Neural cell (in vitro differentiated cells): ENCODE measurements around the gene EVPL.

ENCODE experiments used
- EZH2 ChIP-seq: fragments of 200-600, 300-800 bp; shearing (Covaris generic), sonication (generic); IDR thresholded peaks from 2 replicates; pipeline ENCODE4 v1.6.1; 2014; ENCODE audit warnings: antibody characterized with exemption, low read length, borderline replicate concordance, mild to moderate bottlenecking; ENCODE audit not compliant: insufficient read depth, poor library complexity, severe bottlenecking
- RAD21 ChIP-seq: fragments of 450-650 bp; conservative IDR thresholded peaks from 2 replicates; pipeline ENCODE4 v1.6.1; 2014; ENCODE audit warnings: antibody characterized with exemption, mild to moderate bottlenecking, moderate library complexity
- TF ChIP-seq, protein P1 (sequence below): fragments of 450-650 bp; IDR thresholded peaks from 2 replicates; pipeline ENCODE4 v1.5.1; 2014; ENCODE audit warnings: antibody characterized with exemption, mild to moderate bottlenecking, moderate library complexity; ENCODE audit not compliant: poor library complexity, severe bottlenecking
- TF ChIP-seq, protein P2 (sequence below): IDR thresholded peaks from 2 replicates; pipeline ENCODE4 v1.6.1; 2012; ENCODE audit warnings: borderline replicate concordance

DNA sequence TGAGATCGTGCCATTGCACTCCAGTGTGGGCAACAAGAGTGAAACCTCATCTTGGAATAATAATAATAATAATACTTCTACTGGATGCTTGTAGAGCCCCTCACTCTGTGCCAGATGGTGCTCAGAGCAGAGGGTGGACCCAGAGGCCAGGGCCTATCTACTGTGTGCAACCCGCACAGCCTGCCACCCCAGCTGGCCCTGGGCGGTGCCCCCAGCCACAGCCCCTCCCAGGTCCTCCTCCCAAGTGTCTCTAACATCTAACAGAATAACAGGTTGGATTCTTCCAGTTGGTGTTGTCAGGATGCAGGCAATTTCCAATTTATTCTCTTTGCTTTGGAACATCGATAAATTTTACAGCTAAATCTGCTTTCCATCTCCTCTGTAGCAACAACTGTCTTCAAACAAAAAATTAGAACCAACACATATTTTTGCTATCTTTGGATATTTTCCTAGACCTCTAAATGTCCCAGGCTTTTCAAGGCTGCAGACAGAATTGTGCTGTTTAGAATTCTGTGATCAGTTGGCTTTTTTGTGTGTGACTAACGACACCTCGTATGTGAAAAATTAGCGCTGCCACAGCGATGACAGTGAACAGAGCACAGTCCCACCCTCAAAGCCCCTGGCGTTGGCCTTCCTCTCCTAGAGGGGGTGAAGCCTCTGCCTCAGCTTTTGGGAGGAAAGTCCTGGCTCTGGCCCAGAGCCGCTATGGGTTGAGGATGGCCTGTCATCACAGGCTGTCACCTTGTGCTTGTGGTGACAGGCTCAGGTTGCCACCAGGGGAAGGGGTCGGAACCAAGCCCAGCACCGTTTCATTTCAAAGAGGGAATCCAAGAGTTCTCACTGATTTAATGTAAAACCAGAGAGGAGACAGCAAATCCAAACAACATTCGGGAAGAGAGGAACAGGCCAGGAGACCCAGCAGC lies 7.6 kb upstream of the EVPL start:
- TF ChIP-seq, protein P1, sequence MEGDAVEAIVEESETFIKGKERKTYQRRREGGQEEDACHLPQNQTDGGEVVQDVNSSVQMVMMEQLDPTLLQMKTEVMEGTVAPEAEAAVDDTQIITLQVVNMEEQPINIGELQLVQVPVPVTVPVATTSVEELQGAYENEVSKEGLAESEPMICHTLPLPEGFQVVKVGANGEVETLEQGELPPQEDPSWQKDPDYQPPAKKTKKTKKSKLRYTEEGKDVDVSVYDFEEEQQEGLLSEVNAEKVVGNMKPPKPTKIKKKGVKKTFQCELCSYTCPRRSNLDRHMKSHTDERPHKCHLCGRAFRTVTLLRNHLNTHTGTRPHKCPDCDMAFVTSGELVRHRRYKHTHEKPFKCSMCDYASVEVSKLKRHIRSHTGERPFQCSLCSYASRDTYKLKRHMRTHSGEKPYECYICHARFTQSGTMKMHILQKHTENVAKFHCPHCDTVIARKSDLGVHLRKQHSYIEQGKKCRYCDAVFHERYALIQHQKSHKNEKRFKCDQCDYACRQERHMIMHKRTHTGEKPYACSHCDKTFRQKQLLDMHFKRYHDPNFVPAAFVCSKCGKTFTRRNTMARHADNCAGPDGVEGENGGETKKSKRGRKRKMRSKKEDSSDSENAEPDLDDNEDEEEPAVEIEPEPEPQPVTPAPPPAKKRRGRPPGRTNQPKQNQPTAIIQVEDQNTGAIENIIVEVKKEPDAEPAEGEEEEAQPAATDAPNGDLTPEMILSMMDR, result no peak
- TF ChIP-seq, protein P2, sequence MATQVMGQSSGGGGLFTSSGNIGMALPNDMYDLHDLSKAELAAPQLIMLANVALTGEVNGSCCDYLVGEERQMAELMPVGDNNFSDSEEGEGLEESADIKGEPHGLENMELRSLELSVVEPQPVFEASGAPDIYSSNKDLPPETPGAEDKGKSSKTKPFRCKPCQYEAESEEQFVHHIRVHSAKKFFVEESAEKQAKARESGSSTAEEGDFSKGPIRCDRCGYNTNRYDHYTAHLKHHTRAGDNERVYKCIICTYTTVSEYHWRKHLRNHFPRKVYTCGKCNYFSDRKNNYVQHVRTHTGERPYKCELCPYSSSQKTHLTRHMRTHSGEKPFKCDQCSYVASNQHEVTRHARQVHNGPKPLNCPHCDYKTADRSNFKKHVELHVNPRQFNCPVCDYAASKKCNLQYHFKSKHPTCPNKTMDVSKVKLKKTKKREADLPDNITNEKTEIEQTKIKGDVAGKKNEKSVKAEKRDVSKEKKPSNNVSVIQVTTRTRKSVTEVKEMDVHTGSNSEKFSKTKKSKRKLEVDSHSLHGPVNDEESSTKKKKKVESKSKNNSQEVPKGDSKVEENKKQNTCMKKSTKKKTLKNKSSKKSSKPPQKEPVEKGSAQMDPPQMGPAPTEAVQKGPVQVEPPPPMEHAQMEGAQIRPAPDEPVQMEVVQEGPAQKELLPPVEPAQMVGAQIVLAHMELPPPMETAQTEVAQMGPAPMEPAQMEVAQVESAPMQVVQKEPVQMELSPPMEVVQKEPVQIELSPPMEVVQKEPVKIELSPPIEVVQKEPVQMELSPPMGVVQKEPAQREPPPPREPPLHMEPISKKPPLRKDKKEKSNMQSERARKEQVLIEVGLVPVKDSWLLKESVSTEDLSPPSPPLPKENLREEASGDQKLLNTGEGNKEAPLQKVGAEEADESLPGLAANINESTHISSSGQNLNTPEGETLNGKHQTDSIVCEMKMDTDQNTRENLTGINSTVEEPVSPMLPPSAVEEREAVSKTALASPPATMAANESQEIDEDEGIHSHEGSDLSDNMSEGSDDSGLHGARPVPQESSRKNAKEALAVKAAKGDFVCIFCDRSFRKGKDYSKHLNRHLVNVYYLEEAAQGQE, result no peak
- TF ChIP-seq RAD21 (no peak), EZH2 (no peak)
